ENCODE measurements around the gene FGF3.

- no peak for TF ChIP-seq CTCF (IDR thresholded peaks at IDR 0.05; ENCODE audit: insufficient read depth, low read depth, low read length)
- TF ChIP-seq EZH2 (IDR thresholded peaks at IDR 0.05; ENCODE audit: insufficient read depth, low read length): no peak
These were observed 30.3 kb downstream of the FGF3 start for GRCh38 chr11:69788956-69789355.

Data from astrocyte (in vitro differentiated cells and primary cell).